GM13977 (cell line): ENCODE results near the gene ESPNL.

Source experiments
- DNase-seq: peaks from one replicate; pipeline ENCODE4 v3.0.0; 2012; ENCODE audit warnings: low spot score
- CTCF ChIP-seq: IDR thresholded peaks from 2 replicates; pipeline ENCODE4 v1.5.1; 2012; ENCODE audit warnings: mild to moderate bottlenecking, control low read depth; ENCODE audit not compliant: insufficient read depth; ENCODE audit errors: extremely low read depth, missing control alignments
- in situ Hi-C: fragments of 300-500 bp; cut with MboI; formaldehyde crosslinking; loops from one replicate; pipeline ENCODE4 v1.12.0; 2022; ENCODE audit warnings: low sequenced_read_pairs, low pct_unique_long_range_greater_than_20kb, mixed read lengths, inconsistent platforms; ENCODE audit not compliant: unreplicated experiment

ESPNL gene

GRCh38 chr2:238143239-238143951 is 43.3 kb downstream of the ESPNL start:
- TF ChIP-seq CTCF, result no peak
- in situ Hi-C loops, result no loop called here
- no peak for DNase-seq

- DNase-seq, result no peak
- in situ Hi-C loops, result no loop called here
- TF ChIP-seq CTCF, result no peak
These were observed 44.1 kb downstream of the ESPNL start for GRCh38 chr2:238144262-238144661.

GRCh38 chr2:238145046-238145445 is 44.9 kb downstream of the ESPNL start:
- DNase-seq, result no peak
- in situ Hi-C loops, result no loop called here
- TF ChIP-seq CTCF, result no peak

- no peak for DNase-seq
- in situ Hi-C loops, result no loop called here
- TF ChIP-seq CTCF, result no peak
These were observed 45.7 kb downstream of the ESPNL start for GRCh38 chr2:238145851-238146250.

GRCh38 chr2:238146884-238147544 is 46.9 kb downstream of the ESPNL start:
- in situ Hi-C loops, result no loop called here
- no peak for DNase-seq
- no peak for TF ChIP-seq CTCF

GRCh38 chr2:238148981-238149380 is 48.8 kb downstream of the ESPNL start:
- no peak for TF ChIP-seq CTCF
- DNase-seq, result no peak
- in situ Hi-C loops, result no loop called here
